ENCODE measurements around the gene TAS1R2. TPM values are rescaled to one million over a fixed set of nuclear protein-coding genes. Genes with fewer than 3 reads are reported as not detected.

TAS1R2 gene
- polyA plus RNA-seq, 2 of the 4 experiments (the other 2 are of a cell fraction) = not detected

GRCh38 chr1:18874036-18874435 is 14.6 kb upstream of the TAS1R2 start (continued):
- TF ChIP-seq BCL3 (IDR thresholded peaks at IDR 0.05) = no peak

GRCh38 chr1:18872071-18872611 is 12.7 kb upstream of the TAS1R2 start:
- Histone ChIP-seq H3K4me1 (no peaks in the 10 kb centered on the region), H3K9me3 (no peaks in the 10 kb centered on the region), H3K4me3 (no peak overlapping the region), H3K27ac (no peak overlapping the region), H3K4me2 (no peak overlapping the region)
- no peak for ATAC-seq
- TF ChIP-seq NFE2L2 (conservative IDR thresholded peaks at IDR 0.05; ENCODE audit: low read length) (no peak), HDAC2 (IDR thresholded peaks at IDR 0.05) (no peak), CBX8 (IDR thresholded peaks at IDR 0.05) (no peak)
- no peak for FAIRE-seq
- ChIA-PET CTCF (interaction anchor here (0.9 to 9.6 kb wide), 4 partner anchors 9 to 275 kb away, joined by 3 to 73 read pairs (median 18); no protein-coding TSS in a partner anchor), POLR2A (no interaction called here)
- WGBS (ENCODE audit: missing lambda C conversion rate) = 73% methylated on average over 4 of the region's 8 CpGs
- no peak for DNase-seq (ENCODE audit: low read depth in 1 of 2, low spot score in 1 of 2)

- WGBS (ENCODE audit: missing lambda C conversion rate) = 66% methylated on average over 6 of the region's 7 CpGs
- POLR2A ChIA-PET = no interaction called here
- FAIRE-seq = no peak
Measured at GRCh38 chr1:18871401-18872070, 12.1 kb upstream of the TAS1R2 start.

GRCh38 chr1:18870957-18871356 is 11.5 kb upstream of the TAS1R2 start:
- DNase-seq (ENCODE audit: low read depth in 1 of 2, low spot score in 1 of 2) (no peak), ATAC-seq (no peak), FAIRE-seq (no peak)
- no peak overlapping the region for H3K4me3 ChIP-seq
- 86% methylated on average over 10 of the region's 10 CpGs for WGBS (ENCODE audit: missing lambda C conversion rate)
- no peak overlapping the region for H3K4me2 ChIP-seq
- POLR2A ChIA-PET = no interaction called here
- H3K9me3 ChIP-seq = no peaks in the 10 kb centered on the region
- H3K27ac ChIP-seq = no peak overlapping the region
- CTCF ChIA-PET = interaction anchor here (9.6 kb wide), 1 partner anchor 274 kb away, joined by 73 read pairs; no protein-coding TSS in a partner anchor
- H3K4me1 ChIP-seq = no peaks in the 10 kb centered on the region
- TF ChIP-seq JUNB (IDR thresholded peaks at IDR 0.05) (no peak), CEBPB (IDR thresholded peaks at IDR 0.05) (no peak), HDAC2 (IDR thresholded peaks at IDR 0.05) (no peak), EHMT2 (IDR thresholded peaks at IDR 0.05; ENCODE audit: low read depth) (no peak), FOSL2 (IDR thresholded peaks at IDR 0.05) (no peak), FOSL2 (CRISPR knock-in tag; IDR thresholded peaks at IDR 0.05) (no peak), PHF8 (IDR thresholded peaks at IDR 0.05; ENCODE audit: borderline replicate concordance, low read depth) (no peak), HOXA7 (CRISPR knock-in tag; IDR thresholded peaks at IDR 0.05) (no peak), BCL3 (IDR thresholded peaks at IDR 0.05) (no peak), MYC (IDR thresholded peaks at IDR 0.05; ENCODE audit: borderline replicate concordance, low read length) (no peak)

More at GRCh38 chr1:18871401-18872070, 12.1 kb upstream of the TAS1R2 start:
- Histone ChIP-seq H3K27ac (no peak overlapping the region), H3K4me2 (no peak overlapping the region), H3K4me3 (no peak overlapping the region), H3K4me1 (no peaks in the 10 kb centered on the region), H3K9me3 (no peaks in the 10 kb centered on the region)
- CTCF ChIA-PET = interaction anchor here (0.6 to 9.6 kb wide), 3 partner anchors 9 to 337 kb away, joined by 3 to 73 read pairs (median 3); no protein-coding TSS in a partner anchor
- ATAC-seq (no peak), DNase-seq (ENCODE audit: low read depth in 1 of 2, low spot score in 1 of 2) (no peak)
- no peak for TF ChIP-seq RCOR1 (IDR thresholded peaks at IDR 0.05; ENCODE audit: low read depth, low read length)
- no peak for TF ChIP-seq EP300 (IDR thresholded peaks at IDR 0.05)
- no peak for TF ChIP-seq RFX5 (IDR thresholded peaks at IDR 0.05)
- TF ChIP-seq MAZ (IDR thresholded peaks at IDR 0.05; ENCODE audit: borderline replicate concordance, low read depth, low read length) = no peak
- no peak for TF ChIP-seq ZC3H11A (IDR thresholded peaks at IDR 0.05)
- no peak for TF ChIP-seq SREBF2 (IDR thresholded peaks at IDR 0.05)
- TF ChIP-seq RNF2 (IDR thresholded peaks at IDR 0.05; ENCODE audit: borderline replicate concordance, low read depth) = no peak
- TF ChIP-seq HDAC2 (IDR thresholded peaks at IDR 0.05) = no peak
- no peak for TF ChIP-seq JUN (IDR thresholded peaks at IDR 0.05)
- TF ChIP-seq MAX (IDR thresholded peaks at IDR 0.05) = no peak
- TF ChIP-seq ATOH8 (CRISPR knock-in tag; IDR thresholded peaks at IDR 0.05; ENCODE audit: low read depth) = no peak
- no peak for TF ChIP-seq MYC (IDR thresholded peaks at IDR 0.05; ENCODE audit: borderline replicate concordance, low read length)
- TF ChIP-seq NFE2L2 (conservative IDR thresholded peaks at IDR 0.05; ENCODE audit: low read length) = no peak
- TF ChIP-seq CBX2 (IDR thresholded peaks at IDR 0.05; ENCODE audit: borderline replicate concordance, low read depth) = no peak
- no peak for TF ChIP-seq CHD2 (IDR thresholded peaks at IDR 0.05; ENCODE audit: low read length, partially characterized antibody)
- no peak for TF ChIP-seq HEYL (CRISPR knock-in tag; IDR thresholded peaks at IDR 0.05)
- no peak for TF ChIP-seq KDM1A (IDR thresholded peaks at IDR 0.05; ENCODE audit: low read depth)
- TF ChIP-seq ESRRA (IDR thresholded peaks at IDR 0.05; ENCODE audit: borderline replicate concordance, low read length) = no peak
- TF ChIP-seq BCL3 (IDR thresholded peaks at IDR 0.05) = no peak

Data from A549 (cell line).